HG03095 (cell line): Measurements from ENCODE around the gene MAP4K5.
"Not testable (repeated sequence)": the region's sequence is repeated elsewhere in the genome, so short reads cannot be mapped to it uniquely, and the experiment has no call there.

Experiments
- ATAC-seq: cut with Tn5 transposase; IDR thresholded peaks from one replicate; pipeline ENCODE4 v1.9.1; 2021; ENCODE audit warnings: moderate library complexity; ENCODE audit not compliant: unreplicated experiment

Gene MAP4K5

GRCh38 chr14:50533241-50533705, 904 bp upstream of the MAP4K5 start:
- peak; percentile 14 for ATAC-seq

- ATAC-seq, result peak; percentile 28
Measured at GRCh38 chr14:50531595-50532501, 521 bp downstream of the MAP4K5 start.

GRCh38 chr14:50530794-50531365, 1.5 kb downstream of the MAP4K5 start:
- ATAC-seq, result no peak

- no peak for ATAC-seq
Measured at GRCh38 chr14:50530358-50530757, 2.0 kb downstream of the MAP4K5 start.

GRCh38 chr14:50529288-50530179, 2.8 kb downstream of the MAP4K5 start:
- ATAC-seq, result no peak

GRCh38 chr14:50528000-50528399, 4.4 kb downstream of the MAP4K5 start:
- ATAC-seq, result no peak

GRCh38 chr14:50524731-50525515, 7.4 kb downstream of the MAP4K5 start:
- no peak for ATAC-seq

GRCh38 chr14:50524060-50524459, 8.3 kb downstream of the MAP4K5 start:
- ATAC-seq, result peak; percentile 35

GRCh38 chr14:50523271-50524041, 8.9 kb downstream of the MAP4K5 start:
- no peak for ATAC-seq

GRCh38 chr14:50521912-50522341, 10.4 kb downstream of the MAP4K5 start:
- ATAC-seq, result peak; percentile 55

GRCh38 chr14:50520947-50521815, 11.2 kb downstream of the MAP4K5 start:
- ATAC-seq, result peak; percentile 58

- ATAC-seq, result no peak
Measured at GRCh38 chr14:50516091-50516490, 16.3 kb downstream of the MAP4K5 start.

GRCh38 chr14:50512463-50512862, 19.9 kb downstream of the MAP4K5 start:
- no peak for ATAC-seq

- no peak for ATAC-seq
Measured at GRCh38 chr14:50510157-50510556, 22.2 kb downstream of the MAP4K5 start.

- not testable (repeated sequence) for ATAC-seq
Measured at GRCh38 chr14:50507078-50507477, 25.3 kb downstream of the MAP4K5 start.

- ATAC-seq, result no peak
Measured at GRCh38 chr14:50501642-50502041, 30.7 kb downstream of the MAP4K5 start.

- ATAC-seq, result no peak
Measured at GRCh38 chr14:50497351-50497750, 35.0 kb downstream of the MAP4K5 start.

- ATAC-seq, result no peak
Measured at GRCh38 chr14:50489851-50490250, 42.5 kb downstream of the MAP4K5 start.

- no peak for ATAC-seq
Measured at GRCh38 chr14:50488521-50488920, 43.8 kb downstream of the MAP4K5 start.
